ENCODE measurements around the gene ZNF296. TPM values are rescaled to one million over a fixed set of nuclear protein-coding genes. Genes with fewer than 3 reads are reported as not detected.

ZNF296 gene
- total and polyA plus RNA-seq, 2 experiments from 2014 or later: 13.4 to 16.5 TPM

DNA sequence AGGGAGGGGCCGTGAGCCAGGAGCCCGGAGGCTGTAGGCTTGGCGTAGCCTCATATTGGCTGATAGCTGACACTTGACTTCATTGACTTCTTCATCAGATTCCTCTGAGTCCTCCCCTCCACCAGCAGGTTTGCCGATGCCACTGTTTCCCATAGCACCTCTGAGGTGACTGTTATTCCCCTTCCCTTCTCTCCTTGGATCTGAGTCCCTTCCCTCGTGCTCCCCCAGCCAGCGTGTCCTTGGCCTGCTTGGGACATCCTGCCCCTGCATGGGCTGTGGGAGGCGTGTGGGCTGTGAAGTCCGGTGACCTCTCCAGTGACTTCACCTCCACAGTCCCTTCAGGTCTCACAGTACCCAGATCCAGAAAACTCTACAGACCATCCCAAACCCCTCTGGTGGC is 25.5 kb upstream of the ZNF296 start:
- peaks cover 9% of the 10 kb centered on the region for H3K27me3 Mint-ChIP-seq (ENCODE audit: insufficient read depth, low read depth, poor library complexity)
- Histone ChIP-seq H3F3A (replicated peaks; ENCODE audit: low read depth) (no peaks in the 10 kb centered on the region), H3K36me3 (ENCODE audit: insufficient read depth) (no peaks in the 10 kb centered on the region), H3K4me2 (no peak overlapping the region), H3K79me2 (replicated peaks; ENCODE audit: insufficient read depth) (peaks cover 95% of the 10 kb centered on the region), H3K4me1 (ENCODE audit: insufficient read depth) (peaks cover 17% of the 10 kb centered on the region; the same call in 1 of the 2 replicates), H2AFZ (no peak overlapping the region), H3K9me2 (ENCODE audit: insufficient read depth) (no peaks in the 10 kb centered on the region), H4K20me1 (replicated peaks; ENCODE audit: insufficient read depth) (peaks cover 60% of the 10 kb centered on the region), H3K27ac (ENCODE audit: low read depth) (no peak overlapping the region), H3K4me3 (no peak overlapping the region), H3K27me3 (ENCODE audit: insufficient read depth) (no peaks in the 10 kb centered on the region)
- peaks cover 4% of the 10 kb centered on the region; the same call in 2 of the 3 replicates for H3K36me3 Mint-ChIP-seq (ENCODE audit: low read depth)
- no peak overlapping the region for H3K27ac Mint-ChIP-seq
- ATAC-seq: no peak
- no peak for DNase-seq (ENCODE audit: low spot score)
- no peak for TF ChIP-seq EZH2phosphoT487 (IDR thresholded peaks at IDR 0.05; ENCODE audit: unreplicated experiment)
- TF ChIP-seq ZNF331 (CRISPR knock-in tag; IDR thresholded peaks at IDR 0.05; ENCODE audit: low read depth): no peak
- TF ChIP-seq, protein P1, sequence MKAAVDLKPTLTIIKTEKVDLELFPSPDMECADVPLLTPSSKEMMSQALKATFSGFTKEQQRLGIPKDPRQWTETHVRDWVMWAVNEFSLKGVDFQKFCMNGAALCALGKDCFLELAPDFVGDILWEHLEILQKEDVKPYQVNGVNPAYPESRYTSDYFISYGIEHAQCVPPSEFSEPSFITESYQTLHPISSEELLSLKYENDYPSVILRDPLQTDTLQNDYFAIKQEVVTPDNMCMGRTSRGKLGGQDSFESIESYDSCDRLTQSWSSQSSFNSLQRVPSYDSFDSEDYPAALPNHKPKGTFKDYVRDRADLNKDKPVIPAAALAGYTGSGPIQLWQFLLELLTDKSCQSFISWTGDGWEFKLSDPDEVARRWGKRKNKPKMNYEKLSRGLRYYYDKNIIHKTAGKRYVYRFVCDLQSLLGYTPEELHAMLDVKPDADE (IDR thresholded peaks at IDR 0.05): no peak
- no peak for TF ChIP-seq EZH2 (IDR thresholded peaks at IDR 0.05; ENCODE audit: low read depth, unreplicated experiment)
- no peak for TF ChIP-seq JUNB (IDR thresholded peaks at IDR 0.05; ENCODE audit: unreplicated experiment)
- no peak for TF ChIP-seq CREB1 (CRISPR knock-in tag; IDR thresholded peaks at IDR 0.05; ENCODE audit: low read depth)
- no peaks in the 10 kb centered on the region for H3K9me3 Mint-ChIP-seq
- H3K4me1 Mint-ChIP-seq: peaks cover 70% of the 10 kb centered on the region
- H3K4me3 Mint-ChIP-seq: no peak overlapping the region

DNA sequence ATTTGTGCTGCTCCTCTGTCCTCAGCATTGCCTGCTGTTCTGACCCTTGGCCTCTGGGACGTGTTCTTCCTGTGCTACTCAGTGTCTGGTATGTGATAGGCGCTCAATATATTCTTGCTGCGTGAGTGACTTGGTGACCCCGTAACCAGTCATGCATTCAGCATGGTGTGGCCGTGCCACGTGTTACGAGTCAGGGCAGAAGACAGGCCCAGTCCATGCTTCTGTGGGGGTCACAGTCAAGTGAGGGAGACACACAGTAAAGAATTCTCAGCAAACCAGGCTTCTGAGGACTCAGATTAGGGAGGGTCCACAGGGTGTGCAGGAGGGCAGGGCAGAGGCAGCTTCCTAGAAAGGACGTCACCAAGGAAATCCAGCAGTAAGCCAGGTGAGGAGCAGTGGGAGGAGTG is 24.6 kb upstream of the ZNF296 start:
- no peak overlapping the region for H3K27ac ChIP-seq (ENCODE audit: low read depth)
- H3F3A ChIP-seq (replicated peaks; ENCODE audit: low read depth): no peaks in the 10 kb centered on the region
- no peak overlapping the region for H3K4me3 ChIP-seq
- H3K36me3 Mint-ChIP-seq (ENCODE audit: low read depth): peaks cover 4% of the 10 kb centered on the region; the same call in 2 of the 3 replicates
- no peak overlapping the region for H3K4me2 ChIP-seq
- H3K9me2 ChIP-seq (ENCODE audit: insufficient read depth): no peaks in the 10 kb centered on the region
- H2AFZ ChIP-seq: no peak overlapping the region
- H3K36me3 ChIP-seq (ENCODE audit: insufficient read depth): no peaks in the 10 kb centered on the region
- ATAC-seq (no peak), DNase-seq (ENCODE audit: low spot score) (no peak)
- peaks cover 62% of the 10 kb centered on the region for H4K20me1 ChIP-seq (replicated peaks; ENCODE audit: insufficient read depth)
- H3K27me3 Mint-ChIP-seq (ENCODE audit: insufficient read depth, low read depth, poor library complexity): peaks cover 11% of the 10 kb centered on the region
- no peaks in the 10 kb centered on the region for H3K27me3 ChIP-seq (ENCODE audit: insufficient read depth)
- H3K4me3 Mint-ChIP-seq: no peak overlapping the region
- peak overlapping the region; percentile 53; the same call in 1 of the 2 replicates for H3K27ac Mint-ChIP-seq
- peaks cover 96% of the 10 kb centered on the region for H3K79me2 ChIP-seq (replicated peaks; ENCODE audit: insufficient read depth)
- H3K9me3 Mint-ChIP-seq: no peaks in the 10 kb centered on the region
- peaks cover 17% of the 10 kb centered on the region; the same call in 1 of the 2 replicates for H3K4me1 ChIP-seq (ENCODE audit: insufficient read depth)
- H3K4me1 Mint-ChIP-seq: peaks cover 79% of the 10 kb centered on the region
- TF ChIP-seq JUNB (IDR thresholded peaks at IDR 0.05; ENCODE audit: unreplicated experiment) (no peak), NANOG (IDR thresholded peaks at IDR 0.05; ENCODE audit: borderline replicate concordance) (no peak), STAT1 (IDR thresholded peaks at IDR 0.05; ENCODE audit: unreplicated experiment) (no peak), POLR2AphosphoS5 (IDR thresholded peaks at IDR 0.05; ENCODE audit: low read depth) (no peak), ZNF331 (CRISPR knock-in tag; IDR thresholded peaks at IDR 0.05; ENCODE audit: low read depth) (no peak), EZH2phosphoT487 (IDR thresholded peaks at IDR 0.05; ENCODE audit: unreplicated experiment) (no peak), EZH2 (IDR thresholded peaks at IDR 0.05; ENCODE audit: low read depth, unreplicated experiment) (no peak), CREB1 (CRISPR knock-in tag; IDR thresholded peaks at IDR 0.05; ENCODE audit: low read depth) (no peak)
- TF ChIP-seq, protein P2, sequence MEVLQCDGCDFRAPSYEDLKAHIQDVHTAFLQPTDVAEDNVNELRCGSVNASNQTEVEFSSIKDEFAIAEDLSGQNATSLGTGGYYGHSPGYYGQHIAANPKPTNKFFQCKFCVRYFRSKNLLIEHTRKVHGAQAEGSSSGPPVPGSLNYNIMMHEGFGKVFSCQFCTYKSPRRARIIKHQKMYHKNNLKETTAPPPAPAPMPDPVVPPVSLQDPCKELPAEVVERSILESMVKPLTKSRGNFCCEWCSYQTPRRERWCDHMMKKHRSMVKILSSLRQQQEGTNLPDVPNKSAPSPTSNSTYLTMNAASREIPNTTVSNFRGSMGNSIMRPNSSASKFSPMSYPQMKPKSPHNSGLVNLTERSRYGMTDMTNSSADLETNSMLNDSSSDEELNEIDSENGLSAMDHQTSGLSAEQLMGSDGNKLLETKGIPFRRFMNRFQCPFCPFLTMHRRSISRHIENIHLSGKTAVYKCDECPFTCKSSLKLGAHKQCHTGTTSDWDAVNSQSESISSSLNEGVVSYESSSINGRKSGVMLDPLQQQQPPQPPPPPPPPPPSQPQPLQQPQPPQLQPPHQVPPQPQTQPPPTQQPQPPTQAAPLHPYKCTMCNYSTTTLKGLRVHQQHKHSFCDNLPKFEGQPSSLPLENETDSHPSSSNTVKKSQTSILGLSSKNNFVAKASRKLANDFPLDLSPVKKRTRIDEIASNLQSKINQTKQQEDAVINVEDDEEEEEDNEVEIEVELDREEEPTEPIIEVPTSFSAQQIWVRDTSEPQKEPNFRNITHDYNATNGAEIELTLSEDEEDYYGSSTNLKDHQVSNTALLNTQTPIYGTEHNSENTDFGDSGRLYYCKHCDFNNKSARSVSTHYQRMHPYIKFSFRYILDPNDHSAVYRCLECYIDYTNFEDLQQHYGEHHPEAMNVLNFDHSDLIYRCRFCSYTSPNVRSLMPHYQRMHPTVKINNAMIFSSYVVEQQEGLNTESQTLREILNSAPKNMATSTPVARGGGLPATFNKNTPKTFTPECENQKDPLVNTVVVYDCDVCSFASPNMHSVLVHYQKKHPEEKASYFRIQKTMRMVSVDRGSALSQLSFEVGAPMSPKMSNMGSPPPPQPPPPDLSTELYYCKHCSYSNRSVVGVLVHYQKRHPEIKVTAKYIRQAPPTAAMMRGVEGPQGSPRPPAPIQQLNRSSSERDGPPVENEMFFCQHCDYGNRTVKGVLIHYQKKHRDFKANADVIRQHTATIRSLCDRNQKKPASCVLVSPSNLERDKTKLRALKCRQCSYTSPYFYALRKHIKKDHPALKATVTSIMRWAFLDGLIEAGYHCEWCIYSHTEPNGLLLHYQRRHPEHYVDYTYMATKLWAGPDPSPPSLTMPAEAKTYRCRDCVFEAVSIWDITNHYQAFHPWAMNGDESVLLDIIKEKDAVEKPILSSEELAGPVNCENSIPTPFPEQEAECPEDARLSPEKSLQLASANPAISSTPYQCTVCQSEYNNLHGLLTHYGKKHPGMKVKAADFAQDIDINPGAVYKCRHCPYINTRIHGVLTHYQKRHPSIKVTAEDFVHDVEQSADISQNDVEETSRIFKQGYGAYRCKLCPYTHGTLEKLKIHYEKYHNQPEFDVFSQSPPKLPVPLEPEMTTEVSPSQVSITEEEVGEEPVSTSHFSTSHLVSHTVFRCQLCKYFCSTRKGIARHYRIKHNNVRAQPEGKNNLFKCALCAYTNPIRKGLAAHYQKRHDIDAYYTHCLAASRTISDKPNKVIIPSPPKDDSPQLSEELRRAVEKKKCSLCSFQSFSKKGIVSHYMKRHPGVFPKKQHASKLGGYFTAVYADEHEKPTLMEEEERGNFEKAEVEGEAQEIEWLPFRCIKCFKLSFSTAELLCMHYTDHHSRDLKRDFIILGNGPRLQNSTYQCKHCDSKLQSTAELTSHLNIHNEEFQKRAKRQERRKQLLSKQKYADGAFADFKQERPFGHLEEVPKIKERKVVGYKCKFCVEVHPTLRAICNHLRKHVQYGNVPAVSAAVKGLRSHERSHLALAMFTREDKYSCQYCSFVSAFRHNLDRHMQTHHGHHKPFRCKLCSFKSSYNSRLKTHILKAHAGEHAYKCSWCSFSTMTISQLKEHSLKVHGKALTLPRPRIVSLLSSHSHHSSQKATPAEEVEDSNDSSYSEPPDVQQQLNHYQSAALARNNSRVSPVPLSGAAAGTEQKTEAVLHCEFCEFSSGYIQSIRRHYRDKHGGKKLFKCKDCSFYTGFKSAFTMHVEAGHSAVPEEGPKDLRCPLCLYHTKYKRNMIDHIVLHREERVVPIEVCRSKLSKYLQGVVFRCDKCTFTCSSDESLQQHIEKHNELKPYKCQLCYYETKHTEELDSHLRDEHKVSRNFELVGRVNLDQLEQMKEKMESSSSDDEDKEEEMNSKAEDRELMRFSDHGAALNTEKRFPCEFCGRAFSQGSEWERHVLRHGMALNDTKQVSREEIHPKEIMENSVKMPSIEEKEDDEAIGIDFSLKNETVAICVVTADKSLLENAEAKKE (CRISPR knock-in tag; IDR thresholded peaks at IDR 0.05): no peak
- TF ChIP-seq, protein P3, sequence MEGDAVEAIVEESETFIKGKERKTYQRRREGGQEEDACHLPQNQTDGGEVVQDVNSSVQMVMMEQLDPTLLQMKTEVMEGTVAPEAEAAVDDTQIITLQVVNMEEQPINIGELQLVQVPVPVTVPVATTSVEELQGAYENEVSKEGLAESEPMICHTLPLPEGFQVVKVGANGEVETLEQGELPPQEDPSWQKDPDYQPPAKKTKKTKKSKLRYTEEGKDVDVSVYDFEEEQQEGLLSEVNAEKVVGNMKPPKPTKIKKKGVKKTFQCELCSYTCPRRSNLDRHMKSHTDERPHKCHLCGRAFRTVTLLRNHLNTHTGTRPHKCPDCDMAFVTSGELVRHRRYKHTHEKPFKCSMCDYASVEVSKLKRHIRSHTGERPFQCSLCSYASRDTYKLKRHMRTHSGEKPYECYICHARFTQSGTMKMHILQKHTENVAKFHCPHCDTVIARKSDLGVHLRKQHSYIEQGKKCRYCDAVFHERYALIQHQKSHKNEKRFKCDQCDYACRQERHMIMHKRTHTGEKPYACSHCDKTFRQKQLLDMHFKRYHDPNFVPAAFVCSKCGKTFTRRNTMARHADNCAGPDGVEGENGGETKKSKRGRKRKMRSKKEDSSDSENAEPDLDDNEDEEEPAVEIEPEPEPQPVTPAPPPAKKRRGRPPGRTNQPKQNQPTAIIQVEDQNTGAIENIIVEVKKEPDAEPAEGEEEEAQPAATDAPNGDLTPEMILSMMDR (conservative IDR thresholded peaks at IDR 0.05; ENCODE audit: low read depth in 2 of 2): no peak
- TF ChIP-seq, protein P1 (IDR thresholded peaks at IDR 0.05): no peak

All from GM23338 (cell line).